Stimulated activated CD4-positive, alpha-beta T cell treated with anti-CD3 and anti-CD28 coated beads, Interleukin-15, amount 100 ng/mL, for 24 hours (primary cell): ENCODE data around the gene SLC1A6.
"Not testable (repeated sequence)": the region's sequence is repeated elsewhere in the genome, so short reads cannot be mapped to it uniquely, and the experiment has no call there.

Source experiments
- DNase-seq: peaks from one replicate; pipeline ENCODE4 v3.0.0-alpha.2; 2020

The SLC1A6 gene

GRCh38 chr19:14954071-14954655 lies 25.5 kb downstream of the SLC1A6 start:
- DNase-seq, result peak; percentile 11

DNA sequence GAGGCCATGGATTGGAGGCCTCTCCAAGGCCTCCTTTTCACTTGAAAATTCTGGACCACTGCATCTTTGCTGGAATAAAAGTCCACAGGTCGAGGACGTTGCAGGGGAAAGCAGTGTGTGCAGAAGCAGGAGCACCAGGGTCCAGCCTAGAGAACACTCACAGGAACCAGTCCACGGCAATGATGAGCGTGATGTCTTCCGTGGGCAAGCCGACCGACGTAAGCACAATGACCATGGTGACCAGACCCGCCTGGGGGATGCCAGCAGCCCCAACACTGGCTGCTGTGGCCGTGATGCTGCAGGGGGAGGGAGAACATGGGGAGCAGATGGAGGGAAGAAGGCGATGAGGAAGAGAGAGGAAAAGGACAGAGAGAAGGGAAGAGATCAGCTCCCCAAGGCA lies 26.9 kb downstream of the SLC1A6 start:
- DNase-seq, result no peak

GRCh38 chr19:14950421-14950820 lies 29.2 kb downstream of the SLC1A6 start:
- DNase-seq, result no peak

DNA sequence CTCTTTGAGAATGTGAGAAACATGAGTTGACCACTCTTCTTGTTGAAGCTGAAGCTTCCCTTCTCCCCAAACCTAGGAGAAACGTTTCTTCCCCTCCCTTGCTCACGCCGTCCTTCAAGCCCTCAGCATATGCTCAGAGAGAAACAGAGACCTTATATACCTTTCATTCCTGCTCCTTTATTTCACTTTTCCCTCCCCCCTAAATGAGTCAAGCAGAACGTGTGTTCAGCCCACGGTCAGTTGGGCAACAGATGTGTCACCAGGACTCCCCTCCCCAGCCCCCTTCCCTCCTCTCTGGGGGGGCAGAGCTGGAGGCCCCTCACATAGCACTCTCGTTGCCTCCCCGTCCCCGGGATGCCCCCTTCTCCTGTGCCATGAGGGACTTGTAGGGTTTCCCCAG lies 29.8 kb downstream of the SLC1A6 start:
- no peak for DNase-seq

DNA sequence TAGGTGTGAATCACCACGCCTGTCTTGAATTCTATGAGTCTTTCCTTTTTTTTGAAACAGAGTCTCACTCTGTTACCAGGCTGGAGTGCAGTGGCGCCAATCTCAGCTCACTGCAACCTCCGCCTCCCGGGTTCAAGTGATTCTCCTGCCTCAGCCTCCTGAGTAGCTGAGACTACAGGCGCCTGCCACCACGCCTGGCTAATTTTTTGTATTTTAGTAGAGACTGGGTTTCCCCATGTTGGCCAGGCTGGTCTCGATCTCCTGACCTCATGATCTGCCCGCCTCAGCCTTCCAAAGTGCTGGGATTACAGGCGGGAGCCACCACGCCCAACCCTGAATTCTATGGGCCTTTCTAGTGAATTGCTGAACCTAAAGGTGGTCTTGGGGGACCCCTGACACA lies 30.3 kb downstream of the SLC1A6 start:
- not testable (repeated sequence) for DNase-seq

GRCh38 chr19:14944456-14944855 lies 35.2 kb downstream of the SLC1A6 start:
- DNase-seq, result no peak

DNA sequence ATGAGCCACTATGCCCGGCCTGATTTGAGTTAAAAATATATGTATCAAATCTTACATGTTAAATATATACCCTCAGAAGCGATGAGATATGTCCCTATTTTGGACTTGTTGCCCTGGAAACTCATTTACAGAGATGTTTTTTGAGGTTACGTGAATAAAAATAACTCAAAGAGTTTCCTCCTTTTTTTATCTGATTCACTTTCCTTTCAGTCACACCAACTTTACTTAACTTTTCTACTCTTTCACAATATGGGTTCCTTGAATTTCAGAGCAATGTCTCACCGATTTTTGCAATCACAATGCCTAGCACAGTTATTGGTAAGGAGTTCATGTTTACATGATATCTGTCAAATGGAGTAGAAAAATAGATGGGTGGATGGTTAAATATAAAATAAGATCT lies 36.1 kb downstream of the SLC1A6 start:
- DNase-seq, result no peak

GRCh38 chr19:14941189-14941588 lies 38.5 kb downstream of the SLC1A6 start, which contains the start of gene OR7C2:
Gene OR7C2 (plus strand): TSS chr19:14941489. CDS start chr19:14941489, 0 bp downstream.
- DNase-seq, result no peak

- no peak for DNase-seq
Observed at GRCh38 chr19:14940266-14940665, 39.4 kb downstream of the SLC1A6 start.

- DNase-seq, result no peak
Observed at GRCh38 chr19:14933506-14933905, 46.2 kb downstream of the SLC1A6 start.

DNA sequence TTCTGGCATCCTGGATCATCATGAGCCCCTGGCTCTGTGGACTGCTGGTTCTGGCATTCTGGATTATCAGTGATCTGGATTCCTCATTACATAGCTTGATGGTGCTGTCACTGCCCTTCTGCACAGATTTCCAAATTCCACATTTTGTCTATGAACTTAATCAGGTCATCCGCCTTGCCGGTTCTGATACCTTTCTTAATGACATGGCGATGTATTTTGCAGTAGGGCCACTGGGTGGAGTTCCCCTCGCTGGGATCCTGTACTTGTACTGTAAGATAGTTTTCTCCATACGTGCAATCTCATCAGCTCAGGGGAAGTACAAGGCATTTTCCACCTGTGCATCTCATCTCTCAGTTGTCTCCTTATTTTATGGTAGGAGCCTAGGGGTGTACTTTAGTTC lies 62.8 kb downstream of the SLC1A6 start:
- no peak for DNase-seq

DNA sequence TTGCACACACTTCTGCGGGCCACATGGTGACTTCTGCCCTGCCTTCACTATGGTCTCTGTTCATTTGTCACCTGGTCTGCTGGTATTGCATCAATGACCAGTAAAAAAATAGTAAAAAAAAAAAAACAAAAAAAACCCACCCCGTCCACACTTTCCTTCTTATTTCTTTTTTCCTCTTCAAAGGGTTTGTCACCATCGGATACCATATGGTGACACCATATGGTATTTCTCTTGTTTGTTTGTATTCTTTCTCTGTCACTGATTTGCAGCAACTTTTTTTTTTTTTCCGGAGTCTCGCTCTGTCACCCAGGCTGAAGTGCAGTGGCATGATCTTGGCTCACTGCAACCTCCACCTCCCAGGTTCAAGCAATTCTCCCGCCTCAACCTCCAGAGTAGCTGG lies 64.5 kb downstream of the SLC1A6 start:
- DNase-seq, result no peak

DNA sequence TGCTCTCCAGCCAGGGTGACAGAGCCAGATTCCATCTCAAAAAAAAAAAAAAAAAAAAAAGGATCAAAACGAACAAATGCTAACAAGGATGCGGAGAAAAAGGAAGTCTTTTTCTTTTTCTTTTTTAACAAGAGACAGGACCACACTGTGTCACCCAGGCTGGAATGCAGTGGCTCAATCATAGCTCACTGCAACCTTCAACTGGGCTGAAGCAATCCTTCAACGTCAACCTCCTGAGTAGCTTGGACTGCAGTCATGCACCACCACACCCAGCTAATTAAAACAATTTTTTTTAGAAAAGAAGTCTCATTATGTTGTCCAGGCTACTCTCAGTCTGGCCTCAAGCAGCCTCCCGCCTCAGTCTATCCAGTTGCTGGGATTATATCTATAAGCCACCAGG lies 73.0 kb downstream of the SLC1A6 start:
- no peak for DNase-seq

- DNase-seq, result no peak
Observed at GRCh38 chr19:14901675-14902260, 77.9 kb downstream of the SLC1A6 start.
